IPS-NIHi7 (cell line): ENCODE measurements around the gene SYT2.
"Not testable (repeated sequence)": the region's sequence is repeated elsewhere in the genome, so short reads cannot be mapped to it uniquely, and the experiment has no call there.

Source experiments
- DNase-seq: peaks from one replicate; pipeline ENCODE4 v3.0.0; 2012; ENCODE audit warnings: mixed read lengths; ENCODE audit errors: extremely low spot score

SYT2 gene

DNA sequence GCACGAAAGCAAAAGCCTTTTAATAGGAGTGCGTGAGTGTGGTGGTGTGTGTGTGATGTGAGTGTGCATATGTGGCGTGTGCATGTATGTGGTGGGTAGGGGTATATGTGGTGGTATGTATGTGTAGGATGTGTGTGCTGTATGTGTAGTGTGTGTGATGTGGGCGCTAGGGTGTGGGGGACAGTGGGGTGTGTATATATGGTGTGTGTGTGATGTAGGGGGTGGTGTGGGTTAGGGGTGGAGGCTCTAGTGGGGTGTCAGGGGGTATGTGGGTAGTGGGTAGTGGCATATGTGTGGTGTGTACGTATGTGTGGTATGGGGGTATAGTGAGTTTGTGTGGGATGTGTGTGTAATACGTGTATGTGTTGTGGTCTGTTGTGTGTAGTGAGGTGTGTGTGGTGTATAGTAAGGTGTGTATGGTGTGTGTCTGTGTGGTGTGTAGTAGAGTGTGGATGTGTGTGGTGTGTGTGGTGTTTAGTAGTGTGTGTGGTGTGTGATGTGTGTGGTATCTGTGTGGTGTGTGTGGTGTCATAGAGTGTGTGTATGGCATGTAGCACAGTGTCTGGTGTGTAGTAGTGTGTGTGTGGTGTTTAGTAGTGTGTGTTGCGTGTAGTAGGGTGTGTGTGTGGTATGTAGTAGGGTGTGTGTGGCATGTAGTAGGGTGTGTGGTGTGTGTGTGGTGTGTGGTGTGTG, 86.0 kb downstream of the SYT2 start:
- DNase-seq, result no peak

DNA sequence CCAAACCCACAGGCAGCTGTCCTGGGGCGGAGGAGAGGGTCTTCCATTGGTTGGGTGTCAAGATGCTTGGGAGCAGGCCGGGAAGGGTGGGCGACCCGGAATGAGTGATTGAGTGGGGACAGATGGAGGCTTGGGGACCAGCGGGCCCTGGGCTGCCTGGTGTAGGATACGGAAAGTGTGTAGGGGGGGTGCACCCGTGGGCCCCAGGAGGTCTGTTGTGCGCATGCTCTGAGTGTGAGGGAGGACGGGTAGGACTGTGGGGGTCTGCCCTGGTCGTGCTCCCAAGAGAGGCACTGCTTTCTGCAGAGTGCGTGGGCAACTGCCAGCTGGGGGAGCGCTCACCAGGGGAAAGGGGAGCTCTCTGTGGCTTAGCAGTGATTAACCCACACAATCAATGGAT, 86.8 kb downstream of the SYT2 start:
- DNase-seq, result not testable (repeated sequence)

DNA sequence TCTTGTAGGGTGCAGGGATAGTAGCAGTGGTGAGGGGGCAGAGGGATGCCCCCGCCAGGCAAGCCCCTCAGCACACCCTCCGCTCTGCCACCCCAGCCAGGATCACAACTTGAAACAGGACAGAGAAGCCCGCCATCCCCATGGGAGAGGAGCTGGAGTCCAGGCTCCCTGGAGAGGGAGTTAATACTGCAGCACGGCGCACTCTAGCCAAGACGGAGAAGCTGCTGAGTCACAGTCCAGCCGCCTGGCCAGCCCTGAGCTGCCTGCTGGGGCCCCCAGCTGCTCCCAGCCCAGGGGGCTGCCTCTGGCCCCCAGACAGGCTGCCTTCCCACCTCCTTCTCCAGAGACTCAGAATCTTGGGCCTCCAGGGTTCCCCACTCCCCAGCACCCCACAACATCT, 87.2 kb downstream of the SYT2 start:
- DNase-seq, result no peak

DNA sequence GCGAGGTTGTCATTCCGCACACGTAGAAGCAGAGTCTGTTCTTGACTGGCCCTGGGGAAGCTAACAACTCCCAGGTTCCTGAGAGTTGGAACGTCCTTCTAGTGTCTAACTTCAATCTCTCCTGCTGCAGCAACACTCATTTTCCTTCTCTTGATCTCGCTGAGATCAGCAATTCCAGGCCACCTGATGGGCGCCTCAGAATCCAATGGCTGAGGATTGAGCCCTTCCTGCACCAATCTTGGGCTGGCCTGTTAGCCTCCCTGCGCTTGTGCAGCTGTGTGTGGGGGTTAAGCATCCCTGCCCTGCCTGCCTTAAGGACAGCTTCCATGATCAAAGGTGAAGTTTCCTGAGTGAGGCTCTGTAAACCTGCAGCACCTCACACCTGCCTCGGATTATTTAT, 87.9 kb downstream of the SYT2 start:
- DNase-seq, result no peak

DNA sequence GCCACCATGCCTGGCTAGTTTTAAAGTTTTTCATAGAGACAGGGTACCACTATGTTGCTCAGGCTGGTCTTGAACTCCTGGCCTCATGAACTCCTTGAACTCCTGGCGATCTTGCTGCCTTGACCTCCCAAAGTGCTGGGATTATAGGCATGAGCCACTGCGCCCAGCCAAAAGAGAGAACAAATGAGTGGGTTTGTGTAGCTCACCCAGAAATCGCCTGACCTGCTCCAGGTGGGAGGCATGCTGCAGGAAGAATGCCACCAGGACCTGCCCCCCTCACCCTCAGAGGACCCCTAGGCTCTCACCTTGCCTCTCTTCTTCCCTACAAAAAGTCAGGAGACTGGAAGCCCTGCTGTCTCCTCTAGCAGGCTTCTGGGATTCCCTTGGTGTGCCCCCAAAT, 88.8 kb downstream of the SYT2 start:
- no peak for DNase-seq

DNA sequence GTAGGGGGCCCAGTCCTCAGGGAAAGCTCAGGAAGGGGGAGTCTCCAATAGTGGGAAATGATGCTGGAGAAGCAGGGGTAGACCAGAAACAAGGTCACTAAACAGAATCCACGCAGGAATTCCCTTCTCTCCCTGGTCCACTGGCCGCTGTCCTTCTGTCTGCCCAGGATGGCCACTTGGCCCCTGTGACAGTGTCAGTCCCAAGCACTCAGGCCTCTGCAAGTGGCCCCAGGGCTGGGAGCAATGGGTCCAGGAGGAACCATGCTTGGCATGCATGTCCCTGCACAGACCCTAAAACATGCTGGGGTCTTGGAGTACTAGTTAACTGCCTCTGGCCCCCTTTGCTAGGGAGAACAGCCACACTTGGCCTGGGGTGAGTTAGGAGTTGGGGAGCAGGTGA, 90.2 kb downstream of the SYT2 start:
- DNase-seq, result not testable (repeated sequence)

DNA sequence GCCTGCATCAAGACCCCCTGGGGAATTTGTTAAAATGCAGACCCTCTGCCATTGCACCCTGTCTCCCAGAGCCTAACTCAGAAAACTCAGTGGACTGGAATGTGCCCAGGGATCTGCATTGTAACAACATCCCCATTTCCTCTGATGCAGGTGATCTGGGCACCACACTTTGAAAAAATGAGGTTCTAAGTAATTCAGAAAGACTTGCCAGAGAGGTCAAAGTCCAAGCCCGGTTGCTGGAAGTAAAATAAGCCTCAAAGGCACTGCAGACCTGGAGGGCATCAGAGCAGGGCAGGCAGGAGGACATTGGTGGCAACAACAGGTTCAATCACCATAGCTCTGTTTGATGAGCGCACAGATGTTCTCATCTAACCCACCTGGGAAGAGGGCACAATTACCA, 90.7 kb downstream of the SYT2 start:
- no peak for DNase-seq

DNA sequence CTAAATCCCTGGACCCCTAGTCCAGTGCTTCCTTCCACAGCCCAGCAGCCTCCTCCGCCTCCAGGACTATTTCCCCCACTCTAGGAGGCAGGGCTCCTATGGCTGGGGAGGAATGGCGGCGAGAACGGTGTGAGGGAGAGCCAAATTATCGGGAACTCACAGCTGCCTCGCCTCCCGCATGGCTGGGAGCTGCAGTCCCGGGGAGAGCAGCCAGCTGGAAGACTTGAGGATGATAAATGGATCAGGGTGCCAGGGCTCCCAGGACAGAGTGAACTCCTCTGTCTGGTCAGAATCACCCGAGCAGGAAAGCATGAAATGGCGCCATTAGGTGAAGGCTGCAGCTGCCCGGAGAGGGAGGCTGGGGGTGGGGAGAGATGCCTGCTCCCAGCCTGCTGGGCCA, 91.2 kb downstream of the SYT2 start:
- not testable (repeated sequence) for DNase-seq

DNA sequence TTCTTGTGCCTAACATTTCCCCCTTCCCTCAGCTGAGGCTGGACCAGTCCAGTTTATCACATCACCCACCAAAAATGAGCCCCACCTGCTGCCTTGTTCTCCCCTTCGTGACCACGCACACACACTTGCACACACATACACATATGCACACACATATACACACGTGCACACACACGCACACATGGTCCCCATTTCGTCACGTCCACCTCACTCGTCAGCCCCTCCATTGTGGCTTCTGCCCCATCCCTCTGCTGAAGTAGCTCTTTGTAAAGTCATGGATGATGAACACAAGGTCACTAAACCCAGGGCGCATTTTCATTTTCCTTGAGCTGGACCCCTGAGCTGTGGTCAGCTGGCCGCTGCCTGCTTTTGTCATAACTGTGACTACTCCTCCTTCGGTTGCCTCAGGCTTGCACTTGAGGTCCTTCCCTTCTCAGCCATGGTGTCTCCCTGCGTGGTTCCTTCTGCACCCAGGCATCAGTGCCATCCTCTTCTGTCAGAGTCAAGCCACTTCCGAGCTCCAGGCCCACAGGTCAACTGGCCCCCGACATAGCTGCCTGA, 93.8 kb downstream of the SYT2 start:
- DNase-seq, result no peak

DNA sequence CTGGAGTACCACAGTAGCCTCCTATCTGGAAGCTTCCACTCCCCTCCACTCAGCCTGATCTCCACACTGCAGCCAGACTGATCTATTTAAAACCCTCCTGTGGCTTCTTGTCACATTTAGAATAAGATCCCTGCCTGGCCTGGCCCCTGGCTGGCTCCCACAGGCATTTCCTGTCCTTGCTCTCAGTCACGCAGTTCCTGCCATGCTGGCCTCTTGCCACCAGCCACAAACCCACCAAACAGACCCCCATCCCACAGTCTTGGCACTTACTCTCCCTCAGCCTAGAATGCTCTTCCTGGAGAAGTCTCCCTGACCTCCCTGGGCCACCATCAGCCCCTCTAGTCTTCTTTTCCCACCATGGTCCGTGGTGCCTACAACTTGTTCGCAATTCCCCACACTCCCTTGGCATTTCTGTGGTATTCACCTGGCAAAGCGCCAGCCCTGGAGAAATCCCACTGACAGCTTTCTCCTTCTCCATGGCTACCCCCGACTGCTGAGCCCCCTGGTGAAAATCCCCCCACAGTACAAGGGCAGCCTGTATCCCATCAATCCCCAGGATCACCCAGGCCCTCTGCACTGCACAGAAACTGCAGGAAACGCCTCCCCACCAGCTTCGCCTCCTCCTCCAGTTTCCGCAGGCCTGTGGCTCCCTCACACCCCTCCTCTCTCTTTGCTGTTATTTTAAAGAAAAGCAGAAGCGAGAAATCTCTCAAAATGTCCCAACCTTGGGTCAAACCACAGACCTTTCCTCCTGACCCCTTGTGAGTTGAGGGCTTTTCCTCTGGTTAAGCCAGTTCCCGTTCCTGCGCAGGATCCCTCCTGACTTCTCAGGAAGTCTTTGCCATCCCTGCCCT, 94.5 kb downstream of the SYT2 start:
- DNase-seq, result no peak

DNA sequence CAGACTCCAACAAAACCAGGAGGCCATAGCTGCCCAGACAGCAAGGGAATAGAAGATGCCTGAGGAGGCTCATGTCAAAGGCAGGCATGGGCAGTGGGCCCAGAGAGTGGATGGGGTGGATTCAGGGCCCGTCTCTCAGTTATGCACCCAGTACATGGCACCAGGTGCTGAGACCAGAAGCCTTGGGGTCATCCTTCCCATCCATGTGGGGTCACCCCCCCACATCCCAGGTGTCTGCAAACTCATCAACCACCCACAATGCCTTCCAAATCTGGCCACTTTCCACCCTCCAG, 95.1 kb downstream of the SYT2 start:
- DNase-seq, result not testable (repeated sequence)

DNA sequence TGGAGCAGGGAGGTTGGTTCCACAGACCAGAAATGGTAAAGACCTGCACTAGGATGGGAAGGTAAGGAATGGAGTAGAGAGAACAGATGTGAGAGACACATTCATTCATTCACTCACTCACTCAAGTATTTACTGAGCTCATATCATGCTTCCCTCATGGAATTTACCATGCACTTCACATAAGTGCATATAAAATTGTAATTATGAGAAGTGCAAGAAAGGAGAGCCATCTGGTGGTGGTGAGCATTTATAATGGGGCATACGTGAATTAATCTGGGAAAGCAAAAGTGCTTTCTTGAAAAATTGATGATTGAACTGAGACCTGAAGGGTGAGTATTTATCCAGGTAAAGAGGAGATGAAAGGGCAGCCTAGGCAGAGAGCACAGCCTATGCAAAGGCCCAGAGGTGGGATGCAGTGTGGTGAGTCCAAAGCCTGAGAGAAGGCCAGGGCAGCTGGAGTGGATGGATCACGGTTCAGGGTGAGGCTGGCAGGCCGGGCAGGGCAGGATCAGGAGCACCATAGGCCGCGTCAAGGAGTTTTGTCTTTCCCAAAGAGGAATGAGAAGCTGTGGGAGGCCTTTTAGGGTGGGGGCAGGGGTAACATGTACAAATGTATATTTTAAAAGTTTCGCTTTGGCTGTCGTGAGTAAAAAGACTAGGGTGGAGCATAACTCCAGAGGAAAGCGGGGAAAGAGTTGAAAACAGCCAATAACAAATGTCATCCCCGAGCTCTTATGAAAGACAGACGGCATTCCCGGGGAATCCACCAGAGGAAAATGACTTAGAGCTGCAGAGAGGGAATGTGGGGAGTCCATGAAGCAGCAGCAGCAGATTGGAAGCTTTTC, 95.7 kb downstream of the SYT2 start:
- DNase-seq, result not testable (repeated sequence)

DNA sequence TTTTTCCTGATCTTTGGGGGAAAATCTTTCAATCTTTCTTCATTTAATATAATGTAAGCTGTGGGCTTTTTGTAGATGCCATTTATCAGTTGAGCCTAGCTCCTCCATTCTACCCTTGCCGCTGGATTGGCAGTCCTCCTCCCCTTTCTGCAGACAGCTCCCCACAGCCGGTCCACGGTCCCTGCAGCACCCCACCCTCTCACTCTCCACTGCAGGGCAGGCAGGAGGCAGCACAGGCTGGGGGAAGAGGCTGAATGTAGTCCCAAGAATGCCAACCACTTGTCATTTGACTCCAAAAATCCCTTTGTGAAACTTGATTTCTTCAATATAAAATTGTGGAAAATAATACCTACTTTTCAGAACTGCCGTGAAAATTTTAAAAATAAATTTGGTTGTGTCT, 96.7 kb downstream of the SYT2 start:
- DNase-seq, result no peak

DNA sequence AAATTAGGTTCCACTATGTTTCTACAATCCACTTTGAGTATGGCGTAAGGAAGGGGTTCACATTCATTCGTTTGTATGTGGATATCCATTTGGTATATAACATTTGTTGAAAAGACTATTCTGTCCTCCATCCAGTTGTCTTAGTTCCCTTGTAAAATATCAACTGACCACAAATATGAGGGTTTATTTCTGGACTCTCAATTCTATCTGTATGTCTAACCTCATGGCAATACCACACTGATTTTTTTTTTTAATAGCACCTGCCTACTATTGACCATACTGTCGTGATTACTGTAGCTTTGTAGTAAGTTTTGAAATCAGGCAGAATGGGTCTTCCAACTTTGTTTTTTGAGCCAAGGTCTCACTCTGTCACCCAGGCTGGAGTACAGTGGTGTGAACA, 98.2 kb downstream of the SYT2 start:
- DNase-seq, result not testable (repeated sequence)

DNA sequence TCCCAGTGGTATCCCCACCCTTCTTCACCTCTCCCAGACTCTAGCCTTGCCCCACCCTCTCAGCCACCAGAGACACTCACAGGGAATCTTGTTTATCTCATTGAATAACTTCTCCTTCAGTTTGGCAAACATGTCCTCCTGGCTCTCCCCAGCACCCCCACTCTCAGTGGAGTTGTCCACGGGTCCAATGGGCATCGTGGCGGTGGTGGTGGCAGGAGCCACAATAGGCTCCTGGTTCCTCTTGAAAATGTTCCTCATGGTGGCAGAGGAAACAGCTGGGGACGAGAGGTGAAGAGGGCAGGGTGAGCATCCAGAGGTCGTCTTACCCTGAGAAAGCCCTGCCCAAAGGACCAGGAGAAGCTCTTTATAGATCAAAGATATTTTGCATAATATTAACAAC, 104.7 kb downstream of the SYT2 start:
- DNase-seq, result no peak

DNA sequence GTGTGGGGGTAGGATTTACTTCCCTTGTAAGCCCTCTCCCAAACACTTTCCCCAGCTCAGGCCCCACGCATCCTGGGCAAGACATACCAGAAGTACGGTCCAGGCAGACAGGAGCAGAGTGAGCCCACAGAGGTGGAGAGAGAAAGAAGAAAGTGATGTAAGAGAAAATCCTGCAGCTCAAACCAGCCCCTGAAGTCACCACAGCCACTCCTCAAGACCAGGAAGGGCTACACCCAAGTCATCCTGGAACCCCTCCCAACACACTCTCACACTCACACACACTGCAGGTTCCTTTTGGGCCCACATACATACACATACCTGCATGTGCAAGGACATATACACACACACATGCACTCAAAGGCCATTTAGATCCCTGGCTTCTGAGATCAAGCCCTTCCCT, 106.8 kb downstream of the SYT2 start:
- DNase-seq, result no peak

DNA sequence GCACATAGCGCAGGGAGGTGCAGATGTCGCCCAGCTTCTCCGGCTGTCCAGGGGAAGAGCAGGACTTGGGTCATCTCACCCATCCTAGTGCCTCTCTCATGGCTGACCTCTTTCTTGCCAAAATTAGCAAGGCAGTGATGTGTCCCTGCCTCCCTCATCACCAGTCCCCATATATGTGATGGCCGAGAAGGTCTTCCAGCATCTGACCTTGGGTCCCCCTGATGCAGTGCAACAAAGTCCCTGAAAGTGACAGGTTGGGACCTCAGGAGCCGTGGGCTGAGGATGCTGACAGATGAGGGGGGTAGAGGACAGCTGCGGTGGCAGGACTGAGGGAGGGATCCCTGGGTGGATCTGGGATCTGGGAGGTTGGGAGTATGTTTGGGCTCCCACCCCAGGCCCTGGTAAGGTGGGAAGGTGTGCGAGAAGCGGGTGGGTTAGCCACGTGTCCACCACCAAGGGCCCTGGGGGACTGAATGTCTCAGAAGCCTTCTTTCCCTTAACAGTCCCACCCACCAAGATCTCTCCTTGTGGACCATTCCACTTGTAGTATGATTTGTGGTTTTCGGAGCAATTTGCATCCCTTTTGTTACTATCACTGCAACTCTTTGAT, 109.7 kb downstream of the SYT2 start:
- DNase-seq, result no peak

DNA sequence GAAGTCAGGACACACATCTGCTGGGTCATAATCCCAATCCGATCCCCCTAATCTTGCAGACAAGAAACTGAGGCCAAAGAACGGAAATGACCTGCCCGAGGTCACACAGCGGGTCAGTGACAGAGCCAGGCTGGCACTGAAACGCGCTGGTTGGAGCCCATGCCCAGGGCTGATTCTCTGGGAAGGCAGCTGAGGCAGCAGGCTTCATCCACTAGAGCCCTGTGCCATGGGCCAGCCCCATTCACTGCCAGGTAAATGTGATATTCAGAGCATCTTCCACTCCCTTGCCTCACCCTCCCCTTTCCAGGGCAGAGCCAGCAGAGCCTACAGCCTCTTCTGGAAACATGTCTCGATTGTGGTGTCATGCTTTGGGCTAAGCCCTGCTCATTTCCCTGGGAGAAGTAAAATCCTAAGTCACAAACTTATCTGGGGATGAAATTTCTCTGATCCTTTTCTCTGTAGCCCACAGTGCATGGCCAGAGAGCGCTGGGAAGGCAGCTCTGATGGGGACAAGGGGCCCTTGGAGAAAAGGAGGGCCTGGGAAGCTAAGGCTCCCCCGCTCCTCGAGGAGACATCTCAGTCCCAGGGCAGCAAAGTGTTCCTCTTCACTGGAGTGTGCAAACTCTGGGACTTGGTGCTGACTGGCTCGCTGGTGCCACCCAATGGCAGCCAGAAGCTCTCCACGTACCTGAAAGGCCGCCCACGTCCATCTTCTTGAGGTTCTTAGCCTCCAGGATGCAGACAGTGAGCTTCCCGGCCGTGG, 110.4 kb downstream of the SYT2 start:
- DNase-seq, result peak; percentile 90

DNA sequence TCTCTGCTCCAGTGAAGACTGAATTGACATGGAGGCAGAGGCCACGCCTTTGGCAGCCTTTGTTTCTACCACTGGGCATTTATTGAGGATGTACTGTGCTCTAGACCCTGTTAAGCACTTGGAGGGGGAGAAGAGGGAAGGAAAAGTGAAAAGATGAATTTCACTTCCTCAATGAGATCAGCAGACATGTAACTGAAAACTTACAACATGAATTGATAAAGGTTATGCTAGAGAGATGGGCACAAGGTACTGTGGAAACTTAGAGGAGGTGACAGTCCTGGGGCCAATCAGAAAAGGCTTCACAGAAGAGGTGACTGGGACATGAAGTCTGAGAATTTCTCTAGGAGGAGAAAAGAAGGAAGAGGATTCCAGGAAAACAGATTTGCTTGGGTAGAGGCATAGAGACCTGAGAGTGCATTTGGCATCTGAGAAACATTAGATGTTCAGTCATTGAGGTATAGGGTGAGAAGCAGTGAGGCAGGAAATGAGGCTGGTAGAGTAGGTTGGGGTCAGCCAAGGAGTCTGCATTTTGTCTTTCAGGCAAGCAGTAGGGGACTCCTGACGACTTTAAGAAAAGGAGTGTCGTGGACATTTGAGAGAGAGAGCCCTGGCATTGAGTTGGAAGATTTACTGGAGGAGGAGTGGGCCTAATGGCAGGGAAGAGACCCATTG, 113.0 kb downstream of the SYT2 start:
- DNase-seq, result no peak

DNA sequence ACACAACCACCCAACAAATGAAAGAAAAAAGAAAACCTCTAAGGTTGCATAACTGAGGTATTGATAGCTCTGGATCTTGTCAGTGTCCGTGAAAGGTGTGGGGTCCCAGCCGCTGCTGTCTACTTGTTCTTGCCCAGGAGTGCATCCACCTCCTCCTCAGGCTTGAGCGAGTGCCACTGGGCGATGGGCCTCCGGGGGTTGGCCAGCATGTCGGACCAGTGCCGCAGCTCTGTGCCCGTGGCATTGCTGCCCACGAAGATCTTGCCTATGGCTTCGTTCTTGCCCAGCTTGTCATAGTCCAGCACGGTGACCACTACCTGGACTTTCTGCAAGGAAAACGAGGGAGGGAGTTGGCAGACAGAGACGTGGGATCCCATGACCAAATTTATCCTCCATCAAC, 113.6 kb downstream of the SYT2 start:
- no peak for DNase-seq

DNA sequence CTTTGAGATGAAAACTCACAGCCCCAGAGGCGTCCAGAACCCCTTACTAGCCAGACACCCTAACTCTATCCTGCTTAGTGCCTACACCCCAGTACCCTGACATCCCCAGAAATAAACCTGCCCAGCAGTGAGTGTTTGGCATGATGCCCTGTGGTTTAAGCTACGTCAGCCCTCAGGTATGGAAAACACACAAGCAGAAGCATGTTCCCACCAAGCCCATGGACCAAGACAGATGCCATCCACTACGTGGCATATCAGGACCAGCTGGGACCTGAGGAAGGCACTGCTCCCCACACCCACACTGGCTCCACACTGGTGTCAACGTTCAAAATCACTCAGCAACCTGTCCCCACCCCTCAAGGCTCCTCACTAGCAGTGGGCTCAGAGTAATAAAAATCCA, 116.4 kb downstream of the SYT2 start:
- DNase-seq, result no peak
